AML-193 (cell line): ENCODE data around the gene TEAD4.

Source experiments
- DNase-seq, 2 experiments: peaks; one replicate each; lab custom pipeline; 2025; lab: John Stamatoyannopoulos, UW

Gene TEAD4

GRCh38 chr12:3002646-3003045 is 43.4 kb downstream of the TEAD4 start:
- DNase-seq: no peak

- no peak for DNase-seq
These were observed 44.3 kb downstream of the TEAD4 start for GRCh38 chr12:3003357-3003992.

DNA sequence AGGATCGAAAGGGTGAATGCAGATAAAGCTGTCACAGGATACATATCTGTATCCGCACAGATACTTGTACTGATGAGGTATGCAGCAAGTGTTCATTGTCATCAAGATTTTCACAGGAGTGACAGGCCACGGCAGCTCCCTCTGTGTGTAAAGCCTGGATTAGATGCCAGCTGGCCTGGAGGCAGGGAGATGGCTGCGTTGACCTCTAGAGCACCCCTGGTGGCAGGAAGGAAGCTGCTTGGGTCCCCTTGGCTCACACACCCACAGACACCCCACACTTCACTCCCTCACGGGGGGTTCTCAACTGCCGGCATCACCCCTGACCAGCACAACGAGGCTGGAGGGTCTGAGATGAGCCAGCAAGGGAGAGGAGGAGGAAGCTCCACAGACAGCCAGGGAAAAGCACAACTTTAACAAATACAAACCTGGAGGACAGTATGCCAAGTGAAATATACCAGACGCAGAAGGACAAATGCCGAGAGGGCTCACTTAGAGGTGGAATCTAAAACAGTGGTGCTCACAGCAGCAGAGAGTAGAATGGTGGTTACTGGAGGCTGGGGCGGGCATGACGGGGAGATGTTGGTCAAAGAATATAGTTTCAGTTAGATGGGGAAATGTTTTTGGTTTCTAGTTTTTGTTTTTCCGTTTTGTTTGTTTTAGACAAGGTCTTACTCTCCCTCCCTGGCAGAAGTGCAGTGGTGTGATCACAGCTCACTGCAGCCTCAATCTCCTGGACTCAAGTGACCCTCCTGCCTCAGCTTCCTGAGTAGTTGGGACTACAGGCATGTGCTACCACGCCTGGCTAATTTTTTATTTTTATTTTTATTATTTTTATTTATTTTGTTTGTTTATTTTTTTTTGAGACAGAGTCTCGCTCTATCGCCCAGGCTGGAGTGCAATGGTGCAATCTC is 45.7 kb downstream of the TEAD4 start:
- peak in 1 of 2 experiments; percentile 2 for DNase-seq

DNA sequence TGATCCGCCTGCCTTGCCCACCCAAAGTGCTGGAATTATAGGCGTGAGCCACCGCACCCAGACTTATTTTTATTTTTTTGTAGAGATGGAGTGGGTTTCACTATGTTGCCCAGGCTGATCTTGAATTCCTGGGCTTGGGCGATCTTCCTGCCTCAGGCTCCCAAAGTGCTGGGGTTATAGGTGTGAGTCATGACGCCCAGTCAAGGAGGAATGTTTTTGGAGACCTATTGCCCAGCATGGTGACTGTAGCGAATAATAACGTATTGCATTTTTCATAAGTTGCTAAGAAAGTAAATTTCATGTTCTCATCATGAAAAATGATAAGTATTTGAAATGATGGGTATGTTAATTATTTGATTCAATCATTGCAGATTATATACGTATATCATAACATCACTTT is 46.5 kb downstream of the TEAD4 start:
- DNase-seq: no peak

DNA sequence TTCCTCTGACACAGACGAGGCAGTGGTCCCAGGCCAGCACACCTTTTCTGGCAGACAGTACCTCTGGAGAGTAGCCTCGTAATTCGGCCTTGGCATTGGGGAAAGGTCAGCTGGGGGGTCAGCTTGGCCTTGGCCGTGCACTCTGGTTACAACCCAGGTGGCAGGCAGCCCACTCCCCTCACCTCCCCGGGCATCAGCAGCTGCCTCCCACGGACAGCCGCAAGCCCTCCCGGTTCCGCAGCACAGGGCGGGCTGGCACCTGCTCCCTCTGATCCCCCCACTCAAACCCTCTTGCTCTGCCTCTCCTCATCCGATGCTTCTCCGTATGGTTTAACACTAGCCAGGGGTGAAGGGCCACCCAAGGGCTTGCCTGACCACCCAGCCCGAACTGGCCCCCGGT is 50.6 kb downstream of the TEAD4 start:
- DNase-seq: no peak

DNA sequence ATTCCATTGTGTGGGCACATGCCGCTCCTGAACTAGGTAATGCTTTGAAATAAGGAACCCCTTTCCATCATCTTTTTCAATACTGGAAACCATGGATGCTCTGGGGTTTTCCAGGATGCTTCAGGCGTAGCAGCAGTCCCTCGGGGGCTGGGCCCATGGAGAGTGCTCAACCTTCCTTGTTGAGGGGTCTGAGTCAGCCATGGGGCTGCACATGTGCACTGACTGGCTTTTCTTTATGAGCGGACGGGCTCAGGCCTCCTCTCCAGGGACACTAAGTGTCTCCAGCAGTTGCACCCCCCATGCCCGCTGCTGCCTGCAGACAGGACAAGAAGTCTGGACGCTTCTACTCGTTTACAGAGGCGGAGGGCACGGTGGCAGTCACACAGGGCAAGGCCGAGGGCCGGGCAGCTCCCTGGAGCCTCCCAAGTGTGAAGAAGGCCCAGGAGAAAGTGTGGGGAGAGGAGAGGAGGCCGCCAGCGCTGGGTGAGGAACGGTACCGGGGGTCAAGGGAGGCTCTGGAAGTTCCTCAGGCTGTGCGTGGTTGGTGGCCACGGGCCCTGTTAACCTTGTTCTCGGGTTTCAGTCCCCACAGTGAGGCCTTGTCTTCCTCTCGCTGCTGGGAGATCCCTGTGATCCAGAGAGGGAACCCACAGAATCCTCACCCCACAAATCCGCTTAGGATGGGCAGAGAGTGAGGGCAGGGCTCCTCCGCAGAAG is 51.2 kb downstream of the TEAD4 start:
- DNase-seq: no peak

GRCh38 chr12:3012786-3013185 is 53.6 kb downstream of the TEAD4 start:
- no peak for DNase-seq

DNA sequence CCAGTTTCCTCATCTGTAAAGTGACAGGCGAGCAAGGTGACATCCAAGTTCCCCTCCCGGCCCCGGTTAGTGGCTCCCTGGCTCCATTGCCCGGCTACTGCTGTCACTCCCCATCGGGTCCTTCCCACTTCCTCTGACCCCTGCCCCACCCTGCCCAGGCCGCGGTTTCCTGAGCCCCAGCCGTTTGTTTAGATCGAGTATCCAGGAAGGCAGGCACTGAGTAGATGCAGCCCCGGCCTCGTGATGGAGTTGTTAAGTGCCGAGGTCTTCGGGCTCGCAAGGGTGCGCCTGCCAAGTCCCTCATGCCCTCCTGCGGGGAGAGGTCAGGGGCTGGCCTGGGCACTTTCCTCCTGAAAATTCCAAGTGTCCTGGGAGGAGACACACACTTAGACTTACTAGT is 55.4 kb downstream of the TEAD4 start:
- no peak for DNase-seq

GRCh38 chr12:3015356-3015755 is 56.2 kb downstream of the TEAD4 start:
- no peak for DNase-seq

DNA sequence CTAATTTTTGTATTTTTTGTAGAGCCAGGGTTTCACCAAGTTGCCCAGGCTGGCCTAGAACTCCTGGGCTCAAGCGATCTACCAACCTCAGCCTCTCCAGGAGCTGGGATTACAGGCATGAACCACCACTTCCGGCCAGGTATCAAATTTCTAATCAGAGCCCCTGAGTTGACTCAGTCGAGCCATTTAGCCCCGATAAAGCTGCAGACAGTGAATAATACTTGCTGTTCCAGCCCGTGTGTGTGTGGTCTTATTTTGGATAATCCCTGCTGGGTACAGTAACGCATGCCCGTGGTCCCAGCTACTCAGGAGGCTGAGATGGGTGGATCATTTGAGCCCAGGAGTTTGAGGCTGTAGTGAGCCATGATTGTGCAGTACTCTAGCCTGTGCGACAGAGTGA is 57.0 kb downstream of the TEAD4 start:
- DNase-seq: no peak

- no peak for DNase-seq
These were observed 58.1 kb downstream of the TEAD4 start for GRCh38 chr12:3017281-3017680.

GRCh38 chr12:3018284-3019004 is 59.2 kb downstream of the TEAD4 start:
- no peak for DNase-seq

- DNase-seq: no peak
These were observed 59.9 kb downstream of the TEAD4 start for GRCh38 chr12:3019005-3019680.

DNA sequence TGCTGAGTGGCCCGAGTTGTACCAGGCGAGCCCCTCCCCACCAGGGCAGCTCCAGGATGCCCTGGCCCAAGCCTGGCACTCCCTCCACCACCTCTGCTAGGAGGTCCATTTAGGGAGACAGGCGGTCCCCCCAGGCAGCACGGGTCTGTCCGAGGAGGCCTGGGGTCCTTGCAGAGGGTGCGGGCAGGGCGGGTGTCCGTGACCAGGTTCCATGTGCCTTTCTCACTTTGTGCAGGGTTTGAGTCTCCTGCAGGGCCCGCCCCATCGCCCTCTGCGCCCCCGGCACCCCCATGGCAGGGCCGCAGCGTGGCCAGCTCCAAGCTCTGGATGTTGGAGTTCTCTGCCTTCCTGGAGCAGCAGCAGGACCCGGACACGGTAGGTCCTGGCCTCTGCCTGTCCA is 61.2 kb downstream of the TEAD4 start:
- no peak for DNase-seq

GRCh38 chr12:3020850-3021435 is 61.7 kb downstream of the TEAD4 start:
- no peak for DNase-seq

DNA sequence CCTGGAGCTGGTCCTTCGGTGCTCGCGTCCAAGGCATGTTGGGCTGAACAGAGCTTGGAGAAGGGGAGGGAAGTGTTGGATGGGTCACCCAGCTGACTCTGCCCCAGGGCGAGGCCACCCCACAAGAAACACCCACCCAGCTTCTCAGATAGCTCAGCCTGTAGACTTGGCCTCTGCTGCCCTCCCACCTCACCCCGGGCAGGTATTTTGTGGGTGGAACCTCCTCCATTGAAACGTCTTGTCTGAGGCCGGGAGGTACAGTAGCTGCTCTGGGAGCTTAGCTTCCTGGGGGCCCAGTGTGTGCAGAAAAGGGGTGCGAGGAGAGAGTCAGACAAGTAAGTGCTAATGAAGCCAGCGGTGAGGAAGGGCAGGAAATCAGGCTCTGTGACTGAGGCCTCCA is 63.2 kb downstream of the TEAD4 start:
- DNase-seq: no peak

- DNase-seq: no peak
These were observed 63.8 kb downstream of the TEAD4 start for GRCh38 chr12:3022961-3023360.

- no peak for DNase-seq
These were observed 68.9 kb downstream of the TEAD4 start for GRCh38 chr12:3028108-3028507.

DNA sequence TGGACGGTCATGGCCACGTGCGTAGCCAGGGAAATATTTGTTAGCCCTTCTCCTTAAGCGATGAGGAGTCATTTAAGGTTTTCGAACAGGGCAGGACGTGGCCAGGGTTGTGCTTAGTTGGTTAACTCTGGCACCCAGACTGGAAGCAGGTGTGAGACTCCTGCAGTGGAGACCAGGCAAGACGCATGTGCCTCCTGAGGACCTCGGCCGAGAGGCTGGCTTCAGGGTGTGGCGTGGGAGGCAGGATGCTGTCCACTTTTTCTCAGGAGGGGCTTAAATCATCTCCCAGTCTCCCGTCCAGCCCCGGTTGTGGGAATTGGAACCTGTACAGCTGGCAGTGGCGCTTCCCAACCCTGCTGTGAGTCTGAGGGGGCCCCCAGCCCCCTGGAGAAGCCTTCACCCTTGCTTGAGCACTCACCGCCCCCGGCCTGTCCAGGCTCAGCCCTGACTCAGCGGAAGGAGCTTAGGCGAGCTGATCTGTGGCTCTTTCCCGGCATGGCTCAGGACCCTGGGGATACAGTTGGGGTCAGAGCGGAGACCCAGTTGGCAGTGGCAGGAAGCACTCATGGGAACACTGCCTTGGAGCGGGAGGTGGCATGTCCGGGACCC is 71.7 kb downstream of the TEAD4 start:
- DNase-seq: no peak

DNA sequence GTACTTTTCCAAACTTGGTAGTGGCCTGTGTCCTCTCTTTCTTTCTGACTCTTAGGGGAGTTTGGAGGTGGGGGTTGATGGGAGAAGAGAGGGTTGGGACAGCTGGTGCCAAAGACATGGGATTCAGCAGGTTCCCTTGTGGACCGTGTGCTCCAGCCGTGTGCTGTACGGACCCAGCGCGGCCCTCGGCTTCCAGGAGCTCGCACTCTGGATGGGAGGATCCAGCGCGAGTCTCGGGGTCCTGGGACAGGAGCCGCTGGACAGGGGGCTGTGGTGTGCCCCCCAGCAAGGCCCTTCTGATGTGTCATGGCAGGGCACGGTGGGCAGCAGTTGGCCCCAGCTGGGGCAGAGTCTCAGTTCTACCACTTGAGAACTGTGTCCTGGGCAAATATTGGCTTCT is 73.0 kb downstream of the TEAD4 start:
- no peak for DNase-seq
